ENCODE results near the gene SH3GL3. TPM values are rescaled to one million over a fixed set of nuclear protein-coding genes. Genes with fewer than 3 reads are reported as not detected.

SH3GL3 gene
- total and polyA plus RNA-seq, 2 of the 8 experiments (the other 6 are each of a cell fraction or from before 2014, with no cell fraction given) = 14.1 to 19.1 TPM

DNA sequence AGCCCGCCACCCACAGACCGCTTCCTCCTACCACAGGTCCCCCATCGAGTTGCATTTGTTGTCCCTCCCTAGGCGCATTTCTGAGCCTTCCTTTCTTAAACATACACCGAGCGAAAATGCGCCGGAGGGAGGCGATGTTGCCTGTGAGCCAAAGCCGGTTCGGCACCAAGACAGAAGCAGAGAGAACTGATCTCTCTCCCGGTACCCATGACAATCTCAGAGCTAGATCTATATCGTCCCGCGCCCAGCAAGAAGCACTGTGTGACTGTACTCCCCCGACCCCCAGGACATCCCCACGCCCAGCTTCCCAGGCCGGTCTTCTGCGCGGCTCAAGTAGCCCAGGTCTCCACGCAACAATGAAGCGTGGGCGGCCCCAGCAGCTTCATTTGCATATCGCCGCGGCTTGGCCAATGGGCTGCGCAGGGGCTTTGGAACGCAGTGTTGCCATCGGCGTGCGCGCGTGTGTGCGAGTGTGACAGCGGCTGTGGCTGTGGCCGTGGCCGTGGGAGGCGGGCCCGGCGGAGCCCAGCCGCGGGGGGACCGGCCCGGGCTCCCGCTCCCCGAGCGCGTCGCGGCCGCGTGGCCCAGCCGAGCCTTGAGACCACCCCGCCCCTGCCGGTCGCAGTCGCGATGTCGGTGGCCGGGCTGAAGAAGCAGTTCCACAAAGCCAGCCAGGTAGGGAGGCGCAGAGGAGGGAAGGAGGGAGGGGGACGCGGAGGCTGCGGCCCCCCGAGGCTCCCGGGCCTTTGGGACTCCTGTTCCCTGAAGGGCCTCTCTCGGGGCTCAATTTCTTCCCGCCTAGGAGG is at the start of gene SH3GL3 (continued):
- TF ChIP-seq HDAC2 (IDR thresholded peaks at IDR 0.05; ENCODE audit: borderline replicate concordance in 1 of 2, low read depth in 2 of 2, low read length in 2 of 2) (0 out of 4 replicates have a peak, but pooled peaks of 1 of the 2 experiments have one; percentile 40), TAF7 (optimal IDR thresholded peaks at IDR 0.05; ENCODE audit: borderline replicate concordance, low read depth, low read length) (no peak), NRF1 (IDR thresholded peaks at IDR 0.05; ENCODE audit: low read depth, low read length) (no peak), TBP (IDR thresholded peaks at IDR 0.05; ENCODE audit: low read depth, low read length) (no peak), SIRT6 (IDR thresholded peaks at IDR 0.05; ENCODE audit: low read length) (no peak), SP4 (IDR thresholded peaks at IDR 0.05; ENCODE audit: low read length) (no peak), EP300 (IDR thresholded peaks at IDR 0.05; ENCODE audit: borderline replicate concordance in 1 of 2, low read depth in 2 of 2, low read length in 2 of 2) (no peak), GABPA (IDR thresholded peaks at IDR 0.05; ENCODE audit: borderline replicate concordance, insufficient read depth, low read length) (no peak), POLR2A (IDR thresholded peaks at IDR 0.05; ENCODE audit: control extremely low read depth in 1 of 2, low read depth in 2 of 2, low read length in 2 of 2) (peak in 1 of 2 experiments; percentile 58; a peak in 1 of 3 replicates), KDM4A (IDR thresholded peaks at IDR 0.05; ENCODE audit: low read depth, low read length, severe bottlenecking) (peak; percentile 100), CEBPB (IDR thresholded peaks at IDR 0.05; ENCODE audit: low read depth, low read length) (no peak), CHD2 (IDR thresholded peaks at IDR 0.05; ENCODE audit: low read length) (no peak), RXRA (IDR thresholded peaks at IDR 0.05; ENCODE audit: insufficient read depth, low read depth, low read length) (no peak), TEAD4 (IDR thresholded peaks at IDR 0.05; ENCODE audit: low read depth, low read length) (peak; percentile 49; the same call in 1 of the 2 replicates), ZNF274 (IDR thresholded peaks at IDR 0.05; ENCODE audit: borderline replicate concordance, extremely low read depth, low read length) (no peak), NANOG (IDR thresholded peaks at IDR 0.05; ENCODE audit: insufficient read depth, low read depth, low read length, poor library complexity, severe bottlenecking) (no peak), YY1 (IDR thresholded peaks at IDR 0.05; ENCODE audit: low read depth, low read length) (peak; percentile 21; the same call in 1 of the 2 replicates), KDM5A (IDR thresholded peaks at IDR 0.05; ENCODE audit: low read length) (no peak)
- TF ChIP-seq, protein P1, sequence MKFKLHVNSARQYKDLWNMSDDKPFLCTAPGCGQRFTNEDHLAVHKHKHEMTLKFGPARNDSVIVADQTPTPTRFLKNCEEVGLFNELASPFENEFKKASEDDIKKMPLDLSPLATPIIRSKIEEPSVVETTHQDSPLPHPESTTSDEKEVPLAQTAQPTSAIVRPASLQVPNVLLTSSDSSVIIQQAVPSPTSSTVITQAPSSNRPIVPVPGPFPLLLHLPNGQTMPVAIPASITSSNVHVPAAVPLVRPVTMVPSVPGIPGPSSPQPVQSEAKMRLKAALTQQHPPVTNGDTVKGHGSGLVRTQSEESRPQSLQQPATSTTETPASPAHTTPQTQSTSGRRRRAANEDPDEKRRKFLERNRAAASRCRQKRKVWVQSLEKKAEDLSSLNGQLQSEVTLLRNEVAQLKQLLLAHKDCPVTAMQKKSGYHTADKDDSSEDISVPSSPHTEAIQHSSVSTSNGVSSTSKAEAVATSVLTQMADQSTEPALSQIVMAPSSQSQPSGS (IDR thresholded peaks at IDR 0.05; ENCODE audit: low read length) = no peak
- TF ChIP-seq, protein P2, sequence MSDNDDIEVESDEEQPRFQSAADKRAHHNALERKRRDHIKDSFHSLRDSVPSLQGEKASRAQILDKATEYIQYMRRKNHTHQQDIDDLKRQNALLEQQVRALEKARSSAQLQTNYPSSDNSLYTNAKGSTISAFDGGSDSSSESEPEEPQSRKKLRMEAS (IDR thresholded peaks at IDR 0.05) = peak; percentile 48
- TF ChIP-seq, protein P3, sequence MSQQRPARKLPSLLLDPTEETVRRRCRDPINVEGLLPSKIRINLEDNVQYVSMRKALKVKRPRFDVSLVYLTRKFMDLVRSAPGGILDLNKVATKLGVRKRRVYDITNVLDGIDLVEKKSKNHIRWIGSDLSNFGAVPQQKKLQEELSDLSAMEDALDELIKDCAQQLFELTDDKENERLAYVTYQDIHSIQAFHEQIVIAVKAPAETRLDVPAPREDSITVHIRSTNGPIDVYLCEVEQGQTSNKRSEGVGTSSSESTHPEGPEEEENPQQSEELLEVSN (IDR thresholded peaks at IDR 0.05) = 0 out of 2 replicates have a peak, but pooled peaks have one; percentile 16

Data from H1 (cell line).